Esophagus squamous epithelium (tissue), 5 donors: Measurements from ENCODE around the gene PSMD11. TPM values are rescaled to one million over a fixed set of nuclear protein-coding genes. Genes with fewer than 3 reads are reported as not detected.

Experiments used
- DNase-seq: peaks from one replicate; lab custom pipeline; 2025; lab: John Stamatoyannopoulos, UW
- H3K27ac ChIP-seq, 4 donors: fragments of 200-600 bp; sonication (generic); one replicate each; pipeline ENCODE4 v1.5.1; 2016 to 2019; ENCODE audit warnings: mild to moderate bottlenecking in 1 of 4
- H3K27me3 ChIP-seq, 4 donors: fragments of 200-600 bp; sonication (generic); 1 replicate in 3 of 4; 2 replicates in 1 of 4; pipeline versions ENCODE4 v1.5.1 to v1.6.0; 2017 to 2021; ENCODE audit warnings: antibody characterized with exemption in 1 of 4
- H3K36me3 ChIP-seq, 3 donors: fragments of 200-600 bp; sonication (generic); one replicate each; pipeline ENCODE4 v1.5.1; 2016 to 2019
- H3K4me1 ChIP-seq, 3 donors: fragments of 200-600 bp; sonication (generic); one replicate each; pipeline ENCODE4 v1.5.1; 2017 to 2019
- H3K4me3 ChIP-seq, 4 donors: fragments of 200-600 bp; sonication (generic); 1 replicate in 3 of 4; 2 replicates in 1 of 4; pipeline ENCODE4 v1.5.1; 2016 to 2019; ENCODE audit warnings: mild to moderate bottlenecking in 2 of 4, moderate library complexity in 1 of 4
- H3K9me3 ChIP-seq, 3 donors: fragments of 200-600 bp; sonication (generic); one replicate each; pipeline ENCODE4 v1.5.1; 2016 to 2019
- POLR2A ChIP-seq, 4 donors: fragments of 450-650 bp; IDR thresholded peaks; one replicate each; pipeline ENCODE4 v1.6.1; 2017; ENCODE audit warnings: antibody characterized with exemption in 4 of 4, mild to moderate bottlenecking in 4 of 4, moderate library complexity in 3 of 4
- WGBS, 2 donors: methylation state at CpG; one replicate each; pipeline ENCODE4 v1.1.5; 2018; 5-methylcytosine and 5-hydroxymethylcytosine counted together
- intact Hi-C: fragments of 100-400 bp; cut with DNase I; formaldehyde crosslinking; loops from one replicate; pipeline ENCODE4 v1.15.0; 2022
- total RNA-seq, 4 donors: library from RNA; depleted of rRNA; stranded (reverse); fragments of >200 nt; gene quantifications; one replicate each; pipeline ENCODE4 v1.1.0, GENCODE V29; 2016
- TF ChIP-seq, protein P1 (sequence below), 6 experiments: fragments of 450-650 bp in 4 of 6; fragments of 200-600 bp in 2 of 6; sonication (generic) in 2 of 6; IDR thresholded peaks; one replicate each; pipeline ENCODE4 v1.5.1; 2016 to 2019; ENCODE audit warnings: antibody characterized with exemption in 6 of 6, mild to moderate bottlenecking in 4 of 6, moderate library complexity in 4 of 6
- donor health status: DM: yes; HTN: yes; CAD: no.

The PSMD11 gene
- total RNA-seq, 4 donors from 2014 or later, result 53.5 to 148 (median 70.3) TPM

GRCh38 chr17:32429598-32429997 is 14.7 kb upstream of the PSMD11 start:
- intact Hi-C loops, result no loop called here
- Histone ChIP-seq H3K4me3 (no peak overlapping the region), H3K27ac (no peak overlapping the region), H3K4me1 (no peaks in the 10 kb centered on the region), H3K9me3 (no peaks in the 10 kb centered on the region), H3K27me3 (no peaks in the 10 kb centered on the region), H3K36me3 (no peaks in the 10 kb centered on the region)
- DNase-seq, result no peak
- TF ChIP-seq, protein P1, sequence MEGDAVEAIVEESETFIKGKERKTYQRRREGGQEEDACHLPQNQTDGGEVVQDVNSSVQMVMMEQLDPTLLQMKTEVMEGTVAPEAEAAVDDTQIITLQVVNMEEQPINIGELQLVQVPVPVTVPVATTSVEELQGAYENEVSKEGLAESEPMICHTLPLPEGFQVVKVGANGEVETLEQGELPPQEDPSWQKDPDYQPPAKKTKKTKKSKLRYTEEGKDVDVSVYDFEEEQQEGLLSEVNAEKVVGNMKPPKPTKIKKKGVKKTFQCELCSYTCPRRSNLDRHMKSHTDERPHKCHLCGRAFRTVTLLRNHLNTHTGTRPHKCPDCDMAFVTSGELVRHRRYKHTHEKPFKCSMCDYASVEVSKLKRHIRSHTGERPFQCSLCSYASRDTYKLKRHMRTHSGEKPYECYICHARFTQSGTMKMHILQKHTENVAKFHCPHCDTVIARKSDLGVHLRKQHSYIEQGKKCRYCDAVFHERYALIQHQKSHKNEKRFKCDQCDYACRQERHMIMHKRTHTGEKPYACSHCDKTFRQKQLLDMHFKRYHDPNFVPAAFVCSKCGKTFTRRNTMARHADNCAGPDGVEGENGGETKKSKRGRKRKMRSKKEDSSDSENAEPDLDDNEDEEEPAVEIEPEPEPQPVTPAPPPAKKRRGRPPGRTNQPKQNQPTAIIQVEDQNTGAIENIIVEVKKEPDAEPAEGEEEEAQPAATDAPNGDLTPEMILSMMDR (IDR thresholded peaks at IDR 0.05), result no peak
- TF ChIP-seq POLR2A (IDR thresholded peaks at IDR 0.05), result no peak
- 94% methylated on average over 2 of the region's 2 CpGs for WGBS, 2 donors

DNA sequence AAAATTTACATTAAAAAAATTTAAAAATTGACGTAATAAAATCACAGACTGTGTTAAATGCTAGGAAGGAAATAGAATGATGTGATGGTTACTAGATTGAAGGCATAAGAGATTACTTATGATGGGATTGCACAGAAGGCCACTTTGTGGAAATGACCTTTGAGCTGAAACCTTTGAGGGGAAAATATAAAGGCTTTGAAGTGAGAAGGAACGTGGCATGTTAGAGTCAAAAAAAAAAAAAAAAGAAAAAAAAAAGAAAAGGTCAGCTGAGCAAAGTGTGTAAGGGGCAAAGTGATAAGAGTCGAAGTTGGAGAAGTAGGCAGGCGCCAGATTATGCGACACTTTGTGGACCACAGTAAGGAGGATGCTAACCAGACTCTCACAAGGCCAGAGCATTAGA is 3.6 kb upstream of the PSMD11 start:
- Histone ChIP-seq H3K4me1 (peaks cover 4 to 17% (median 10%) of the 10 kb centered on the region in 3 donors), H3K36me3 (no peaks in the 10 kb centered on the region), H3K27ac (no peak overlapping the region), H3K4me3 (no peak overlapping the region), H3K27me3 (no peaks in the 10 kb centered on the region), H3K9me3 (no peaks in the 10 kb centered on the region)
- TF ChIP-seq, protein P1 (IDR thresholded peaks at IDR 0.05), result no peak
- no peak for TF ChIP-seq POLR2A (IDR thresholded peaks at IDR 0.05)
- DNase-seq, result no peak
- 69 to 74% methylated on average over 5 of the region's 5 CpGs for WGBS, 2 donors
- intact Hi-C loops, result no loop called here

- Histone ChIP-seq H3K27ac (no peak overlapping the region), H3K27me3 (no peaks in the 10 kb centered on the region), H3K36me3 (peaks cover 0 to 1% (median 0%) of the 10 kb centered on the region in 3 donors), H3K4me1 (peaks cover 13 to 29% (median 17%) of the 10 kb centered on the region in 3 donors), H3K4me3 (no peak overlapping the region), H3K9me3 (no peaks in the 10 kb centered on the region)
- TF ChIP-seq, protein P1 (IDR thresholded peaks at IDR 0.05), result no peak
- no peak for TF ChIP-seq POLR2A (IDR thresholded peaks at IDR 0.05)
- 40 to 41% methylated on average over 2 of the region's 2 CpGs for WGBS, 2 donors
- no peak for DNase-seq
- intact Hi-C loops, result no loop called here
These were observed 2.4 kb upstream of the PSMD11 start for GRCh38 chr17:32441886-32442285.

DNA sequence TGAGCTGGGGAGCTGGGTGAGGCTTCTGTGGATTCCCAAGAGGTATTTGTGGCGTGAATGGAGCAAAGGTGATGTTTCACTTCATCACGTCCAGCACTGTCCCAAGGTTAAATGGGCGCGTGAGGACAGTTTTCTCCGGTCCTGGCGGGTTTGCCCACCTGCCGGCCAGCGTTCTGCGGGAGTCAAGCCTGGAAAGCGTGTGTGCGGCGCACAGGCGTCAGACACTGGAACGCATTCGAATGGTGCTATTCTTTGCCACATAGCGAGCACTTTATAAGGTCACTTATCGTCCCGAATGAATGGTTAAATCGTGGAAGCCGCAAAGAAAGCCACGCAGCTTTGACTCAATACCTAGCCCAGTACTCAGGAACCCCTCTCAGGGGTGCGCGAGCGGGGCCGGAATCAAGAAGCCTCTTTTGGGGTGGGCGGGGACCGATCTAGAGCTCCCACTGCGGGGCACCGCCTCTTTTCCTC is 446 bp upstream of the PSMD11 start:
- intact Hi-C loops, result no loop called here
- peak overlapping the region; percentile 80 to 99 (median 90) for H3K4me3 ChIP-seq
- H3K4me1 ChIP-seq, result peaks cover 14 to 40% (median 17%) of the 10 kb centered on the region in 3 donors
- WGBS, 2 donors, result 20 to 24% methylated on average over 14 to 17 of the region's 29 CpGs
- no peaks in the 10 kb centered on the region for H3K27me3 ChIP-seq
- DNase-seq, result no peak
- peaks cover 0 to 21% (median 6%) of the 10 kb centered on the region in 3 donors for H3K36me3 ChIP-seq
- H3K9me3 ChIP-seq, result no peaks in the 10 kb centered on the region
- H3K27ac ChIP-seq, result peak overlapping the region in 3 of 4 donors; percentile 90 to 95 (median 93)
- TF ChIP-seq POLR2A (IDR thresholded peaks at IDR 0.05), result no peak
- TF ChIP-seq, protein P1 (IDR thresholded peaks at IDR 0.05), result no peak

- intact Hi-C loops, result no loop called here
- H3K9me3 ChIP-seq, result no peaks in the 10 kb centered on the region
- peak overlapping the region; percentile 80 to 99 (median 90) for H3K4me3 ChIP-seq
- H3K27me3 ChIP-seq, result no peaks in the 10 kb centered on the region
- 0% methylated on average over 4 to 14 of the region's 14 CpGs for WGBS, 2 donors
- DNase-seq, result no peak
- H3K36me3 ChIP-seq, result peaks cover 0 to 33% (median 6%) of the 10 kb centered on the region in 3 donors
- TF ChIP-seq POLR2A (IDR thresholded peaks at IDR 0.05), result no peak
- TF ChIP-seq, protein P1 (IDR thresholded peaks at IDR 0.05), result no peak
- H3K27ac ChIP-seq, result peak overlapping the region; percentile 83 to 95 (median 92)
- peaks cover 14 to 40% (median 17%) of the 10 kb centered on the region in 3 donors for H3K4me1 ChIP-seq
These were observed 735 bp downstream of the PSMD11 start for GRCh38 chr17:32445074-32445415.
